WTC11 (cell line): ENCODE measurements around the gene CMTM2. TPM values are rescaled to one million over a fixed set of nuclear protein-coding genes. Genes with fewer than 3 reads are reported as not detected.

Experiments used
- ATAC-seq: fragments of 200-7000 bp; cut with Tn5 transposase; 2 replicates; pipeline ENCODE4 v1.10.0; 2021; ENCODE audit warnings: mild to moderate bottlenecking, moderate library complexity
- CTCF ChIA-PET: fragments of 300-600 bp; sonication (Branson Sonifier 250); formaldehyde crosslinking; loops from one replicate; lab custom pipeline; 2021; ENCODE audit warnings: antibody characterized with exemption; lab: Charles Lee
- POLR2A ChIA-PET: fragments of 350-600 bp; sonication (Branson Sonifier 250); formaldehyde crosslinking; loops from one replicate; lab custom pipeline; 2021; ENCODE audit warnings: antibody characterized with exemption; lab: Charles Lee
- DNase-seq: peaks from one replicate; pipeline ENCODE4 v3.0.0; 2021; ENCODE audit warnings: low spot score
- H3K27ac Mint-ChIP-seq: 2 replicates; pipeline ENCODE4 v1.8.0; 2021; ENCODE audit warnings: mixed read lengths
- H3K27me3 Mint-ChIP-seq: 2 replicates; pipeline ENCODE4 v1.8.0; 2021; ENCODE audit warnings: low read depth, mild to moderate bottlenecking, moderate library complexity, mixed read lengths
- H3K36me3 Mint-ChIP-seq: 2 replicates; pipeline ENCODE4 v1.8.0; 2021; ENCODE audit warnings: mixed read lengths
- H3K4me1 Mint-ChIP-seq: 2 replicates; pipeline ENCODE4 v1.8.0; 2022; ENCODE audit warnings: mixed read lengths
- H3K4me3 Mint-ChIP-seq: 2 replicates; pipeline ENCODE4 v1.8.0; 2021; ENCODE audit warnings: mild to moderate bottlenecking, moderate library complexity, mixed read lengths
- H3K9me3 Mint-ChIP-seq: 2 replicates; pipeline ENCODE4 v1.8.0; 2021; ENCODE audit warnings: mixed read lengths
- FOXK1 ChIP-seq: sonication (generic); formaldehyde crosslinking; IDR thresholded peaks from 2 replicates; pipeline ENCODE4 v1.8.0; 2022; ENCODE audit warnings: mild to moderate bottlenecking, moderate library complexity, missing genetic modification reagents
- GABPB1 ChIP-seq: sonication (generic); formaldehyde crosslinking; IDR thresholded peaks from 2 replicates; pipeline ENCODE4 v1.8.1; 2023; ENCODE audit warnings: mild to moderate bottlenecking, missing genetic modification reagents
- GRHL2 ChIP-seq: fragments of 250-450 bp; sonication (Bioruptor Pico); IDR thresholded peaks from 2 replicates; pipeline ENCODE4 v1.8.0; 2022; ENCODE audit warnings: mild to moderate bottlenecking, moderate library complexity; ENCODE audit not compliant: insufficient replicate concordance, severe bottlenecking
- MXD4 ChIP-seq: fragments of 250-450 bp; sonication (Bioruptor Pico); IDR thresholded peaks from 2 replicates; pipeline ENCODE4 v1.8.0; 2021; ENCODE audit warnings: mild to moderate bottlenecking, moderate library complexity, borderline replicate concordance
- NFE2L1 ChIP-seq: sonication (generic); formaldehyde crosslinking; IDR thresholded peaks from 2 replicates; pipeline ENCODE4 v1.8.1; 2023; ENCODE audit warnings: missing genetic modification reagents
- NR2C2 ChIP-seq: sonication (generic); formaldehyde crosslinking; IDR thresholded peaks from 2 replicates; pipeline ENCODE4 v1.8.0; 2022; ENCODE audit warnings: mild to moderate bottlenecking, missing genetic modification reagents
- PRDM15 ChIP-seq: sonication (generic); formaldehyde crosslinking; IDR thresholded peaks from 2 replicates; pipeline ENCODE4 v1.8.0; 2022; ENCODE audit warnings: missing genetic modification reagents
- RORB ChIP-seq: fragments of 250-450 bp; sonication (Bioruptor Pico); IDR thresholded peaks from 2 replicates; pipeline ENCODE4 v1.9.0; 2021; ENCODE audit warnings: mild to moderate bottlenecking
- TEAD4 ChIP-seq: sonication (generic); formaldehyde crosslinking; IDR thresholded peaks from 2 replicates; pipeline ENCODE4 v1.8.0; 2022; ENCODE audit warnings: mild to moderate bottlenecking, missing genetic modification reagents
- ZNF121 ChIP-seq: sonication (generic); formaldehyde crosslinking; IDR thresholded peaks from 2 replicates; pipeline ENCODE4 v1.8.0; 2023; ENCODE audit warnings: missing genetic modification reagents
- ZNF138 ChIP-seq: sonication (generic); formaldehyde crosslinking; conservative IDR thresholded peaks from 2 replicates; pipeline ENCODE4 v1.8.1; 2022; ENCODE audit warnings: mild to moderate bottlenecking, moderate library complexity, missing genetic modification reagents
- ZNF263 ChIP-seq: sonication (generic); formaldehyde crosslinking; IDR thresholded peaks from 2 replicates; pipeline ENCODE4 v1.8.1; 2022; ENCODE audit warnings: low read depth, mild to moderate bottlenecking, moderate library complexity, missing genetic modification reagents
- ZNF396 ChIP-seq: fragments of 250-450 bp; sonication (Bioruptor Pico); IDR thresholded peaks from 2 replicates; pipeline ENCODE4 v1.8.0; 2021; ENCODE audit warnings: mild to moderate bottlenecking, moderate library complexity, borderline replicate concordance
- total RNA-seq: library from RNA; stranded (reverse); gene quantifications from 3 replicates; pipeline ENCODE4 v1.2.3, GENCODE V29; 2021
- TF ChIP-seq, protein P1 (sequence below): sonication (generic); formaldehyde crosslinking; IDR thresholded peaks from 2 replicates; pipeline ENCODE4 v1.8.0; 2023; ENCODE audit warnings: missing genetic modification reagents
- TF ChIP-seq, protein P2 (sequence below): sonication (generic); formaldehyde crosslinking; IDR thresholded peaks from 2 replicates; pipeline ENCODE4 v1.8.0; 2022; ENCODE audit warnings: mild to moderate bottlenecking, missing genetic modification reagents
- TF ChIP-seq, protein P3 (sequence below): sonication (generic); formaldehyde crosslinking; IDR thresholded peaks from 2 replicates; pipeline ENCODE4 v1.8.1; 2023; ENCODE audit warnings: mild to moderate bottlenecking, moderate library complexity, missing genetic modification reagents
- TF ChIP-seq, protein P4 (sequence below): sonication (generic); formaldehyde crosslinking; IDR thresholded peaks from 2 replicates; pipeline ENCODE4 v1.8.1; 2023; ENCODE audit warnings: mild to moderate bottlenecking, missing genetic modification reagents
- TF ChIP-seq, protein P5 (sequence below): fragments of 250-450 bp; sonication (Bioruptor Pico); conservative IDR thresholded peaks from 2 replicates; pipeline ENCODE4 v1.9.0; 2021; ENCODE audit warnings: mild to moderate bottlenecking
- TF ChIP-seq, protein P6 (sequence below): sonication (generic); formaldehyde crosslinking; IDR thresholded peaks from 2 replicates; pipeline ENCODE4 v1.8.1; 2022; ENCODE audit warnings: low read depth, mild to moderate bottlenecking, moderate library complexity, missing genetic modification reagents, borderline replicate concordance

The CMTM2 gene
- total RNA-seq, 1 experiment from 2014 or later = not detected

GRCh38 chr16:66575060-66575459 lies 4.2 kb upstream of the CMTM2 start (continued):
- TF ChIP-seq, protein P1, sequence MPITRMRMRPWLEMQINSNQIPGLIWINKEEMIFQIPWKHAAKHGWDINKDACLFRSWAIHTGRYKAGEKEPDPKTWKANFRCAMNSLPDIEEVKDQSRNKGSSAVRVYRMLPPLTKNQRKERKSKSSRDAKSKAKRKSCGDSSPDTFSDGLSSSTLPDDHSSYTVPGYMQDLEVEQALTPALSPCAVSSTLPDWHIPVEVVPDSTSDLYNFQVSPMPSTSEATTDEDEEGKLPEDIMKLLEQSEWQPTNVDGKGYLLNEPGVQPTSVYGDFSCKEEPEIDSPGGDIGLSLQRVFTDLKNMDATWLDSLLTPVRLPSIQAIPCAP = no peak

DNA sequence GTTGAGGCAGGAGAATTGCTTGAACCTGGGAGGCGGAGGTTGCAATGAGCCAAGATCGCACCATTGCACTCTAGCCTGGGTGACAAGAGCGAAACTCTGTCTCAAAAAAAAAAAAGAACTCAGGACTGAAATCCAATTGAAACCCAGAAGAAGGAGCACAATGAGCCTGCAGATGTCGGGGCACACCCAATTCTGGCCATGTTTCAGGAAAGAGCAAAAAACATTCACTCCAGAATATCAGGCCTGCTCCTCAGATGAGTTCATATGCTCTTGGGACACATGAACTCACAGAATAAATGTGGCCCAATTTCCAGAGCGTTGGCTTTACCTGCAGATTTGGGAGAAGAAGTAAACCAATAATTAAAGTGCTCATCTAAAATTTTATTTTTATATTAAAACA lies 3.0 kb upstream of the CMTM2 start:
- no peak for DNase-seq
- CTCF ChIA-PET = interaction anchor here (1.2 kb wide), 1 partner anchor 32 kb away, joined by 3 read pairs; no protein-coding TSS in a partner anchor
- H3K9me3 Mint-ChIP-seq = no peaks in the 10 kb centered on the region
- H3K4me1 Mint-ChIP-seq = peaks cover 26% of the 10 kb centered on the region
- H3K4me3 Mint-ChIP-seq = no peak overlapping the region
- H3K27ac Mint-ChIP-seq = no peak overlapping the region
- H3K27me3 Mint-ChIP-seq = peaks cover 49% of the 10 kb centered on the region
- ATAC-seq = no peak
- H3K36me3 Mint-ChIP-seq = no peaks in the 10 kb centered on the region
- POLR2A ChIA-PET = interaction anchor here (0.7 kb wide), 1 partner anchor 169 kb away, joined by 5 read pairs; no protein-coding TSS in a partner anchor
- TF ChIP-seq, protein P2, sequence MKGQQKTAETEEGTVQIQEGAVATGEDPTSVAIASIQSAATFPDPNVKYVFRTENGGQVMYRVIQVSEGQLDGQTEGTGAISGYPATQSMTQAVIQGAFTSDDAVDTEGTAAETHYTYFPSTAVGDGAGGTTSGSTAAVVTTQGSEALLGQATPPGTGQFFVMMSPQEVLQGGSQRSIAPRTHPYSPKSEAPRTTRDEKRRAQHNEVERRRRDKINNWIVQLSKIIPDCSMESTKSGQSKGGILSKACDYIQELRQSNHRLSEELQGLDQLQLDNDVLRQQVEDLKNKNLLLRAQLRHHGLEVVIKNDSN (CRISPR knock-in tag) = no peak
- TF ChIP-seq GABPB1 (no peak), ZNF396 (CRISPR knock-in tag) (no peak), FOXK1 (CRISPR knock-in tag) (no peak), PRDM15 (CRISPR knock-in tag) (no peak), TEAD4 (no peak), ZNF121 (no peak), MXD4 (CRISPR knock-in tag) (no peak), RORB (CRISPR knock-in tag) (no peak), ZNF138 (no peak), NR2C2 (CRISPR knock-in tag) (no peak), GRHL2 (CRISPR knock-in tag) (no peak), NFE2L1 (CRISPR knock-in tag) (no peak), ZNF263 (CRISPR knock-in tag) (no peak)
- TF ChIP-seq, protein P3, sequence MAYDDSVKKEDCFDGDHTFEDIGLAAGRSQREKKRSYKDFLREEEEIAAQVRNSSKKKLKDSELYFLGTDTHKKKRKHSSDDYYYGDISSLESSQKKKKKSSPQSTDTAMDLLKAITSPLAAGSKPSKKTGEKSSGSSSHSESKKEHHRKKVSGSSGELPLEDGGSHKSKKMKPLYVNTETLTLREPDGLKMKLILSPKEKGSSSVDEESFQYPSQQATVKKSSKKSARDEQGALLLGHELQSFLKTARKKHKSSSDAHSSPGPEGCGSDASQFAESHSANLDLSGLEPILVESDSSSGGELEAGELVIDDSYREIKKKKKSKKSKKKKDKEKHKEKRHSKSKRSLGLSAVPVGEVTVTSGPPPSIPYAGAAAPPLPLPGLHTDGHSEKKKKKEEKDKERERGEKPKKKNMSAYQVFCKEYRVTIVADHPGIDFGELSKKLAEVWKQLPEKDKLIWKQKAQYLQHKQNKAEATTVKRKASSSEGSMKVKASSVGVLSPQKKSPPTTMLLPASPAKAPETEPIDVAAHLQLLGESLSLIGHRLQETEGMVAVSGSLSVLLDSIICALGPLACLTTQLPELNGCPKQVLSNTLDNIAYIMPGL (CRISPR knock-in tag) = no peak
- TF ChIP-seq, protein P4, sequence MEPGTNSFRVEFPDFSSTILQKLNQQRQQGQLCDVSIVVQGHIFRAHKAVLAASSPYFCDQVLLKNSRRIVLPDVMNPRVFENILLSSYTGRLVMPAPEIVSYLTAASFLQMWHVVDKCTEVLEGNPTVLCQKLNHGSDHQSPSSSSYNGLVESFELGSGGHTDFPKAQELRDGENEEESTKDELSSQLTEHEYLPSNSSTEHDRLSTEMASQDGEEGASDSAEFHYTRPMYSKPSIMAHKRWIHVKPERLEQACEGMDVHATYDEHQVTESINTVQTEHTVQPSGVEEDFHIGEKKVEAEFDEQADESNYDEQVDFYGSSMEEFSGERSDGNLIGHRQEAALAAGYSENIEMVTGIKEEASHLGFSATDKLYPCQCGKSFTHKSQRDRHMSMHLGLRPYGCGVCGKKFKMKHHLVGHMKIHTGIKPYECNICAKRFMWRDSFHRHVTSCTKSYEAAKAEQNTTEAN (CRISPR knock-in tag) = no peak
- TF ChIP-seq, protein P5, sequence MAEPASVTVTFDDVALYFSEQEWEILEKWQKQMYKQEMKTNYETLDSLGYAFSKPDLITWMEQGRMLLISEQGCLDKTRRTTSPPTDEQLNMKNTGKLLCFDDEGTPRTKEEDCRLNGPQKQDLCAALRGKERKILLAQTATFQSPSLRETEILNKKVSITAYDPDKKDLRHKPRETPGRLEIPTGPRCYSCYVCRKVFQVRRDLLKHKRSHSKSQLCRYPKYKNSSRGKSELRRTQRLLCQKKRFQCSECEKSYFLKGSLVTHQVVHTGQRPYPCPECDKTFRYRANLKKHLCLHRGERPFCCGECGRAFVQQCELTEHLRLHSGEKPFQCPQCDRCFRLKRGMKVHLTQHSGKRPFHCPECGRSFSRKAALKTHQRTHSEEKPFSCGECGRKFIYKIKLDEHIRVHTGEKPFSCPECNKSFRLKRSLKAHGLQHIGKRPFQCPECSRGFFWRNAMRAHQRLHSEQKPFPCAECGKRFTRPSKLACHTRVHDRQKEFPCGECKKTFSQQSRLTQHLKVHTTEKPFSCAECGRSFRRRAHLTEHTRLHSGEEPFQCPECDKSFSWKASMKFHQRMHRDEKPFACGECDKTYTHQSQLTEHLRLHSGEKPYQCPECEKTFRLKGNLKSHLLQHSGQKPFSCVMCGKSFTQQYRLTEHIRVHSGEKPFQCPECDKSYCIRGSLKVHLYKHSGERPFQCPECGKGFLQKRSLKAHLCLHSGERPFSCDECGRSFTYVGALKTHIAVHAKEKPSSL (CRISPR knock-in tag) = no peak
- TF ChIP-seq, protein P6, sequence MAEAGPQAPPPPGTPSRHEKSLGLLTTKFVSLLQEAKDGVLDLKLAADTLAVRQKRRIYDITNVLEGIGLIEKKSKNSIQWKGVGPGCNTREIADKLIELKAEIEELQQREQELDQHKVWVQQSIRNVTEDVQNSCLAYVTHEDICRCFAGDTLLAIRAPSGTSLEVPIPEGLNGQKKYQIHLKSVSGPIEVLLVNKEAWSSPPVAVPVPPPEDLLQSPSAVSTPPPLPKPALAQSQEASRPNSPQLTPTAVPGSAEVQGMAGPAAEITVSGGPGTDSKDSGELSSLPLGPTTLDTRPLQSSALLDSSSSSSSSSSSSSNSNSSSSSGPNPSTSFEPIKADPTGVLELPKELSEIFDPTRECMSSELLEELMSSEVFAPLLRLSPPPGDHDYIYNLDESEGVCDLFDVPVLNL (CRISPR knock-in tag) = no peak
- TF ChIP-seq, all 79 proteins: peak for 0
